NOMO-1 (cell line): Measurements from ENCODE around the gene DIAPH1.

ENCODE experiments used
- DNase-seq, 2 experiments: peaks; one replicate each; lab custom pipeline; 2025; ENCODE audit not compliant: unreplicated experiment in 2 of 2; lab: John Stamatoyannopoulos, UW

Gene DIAPH1

DNA sequence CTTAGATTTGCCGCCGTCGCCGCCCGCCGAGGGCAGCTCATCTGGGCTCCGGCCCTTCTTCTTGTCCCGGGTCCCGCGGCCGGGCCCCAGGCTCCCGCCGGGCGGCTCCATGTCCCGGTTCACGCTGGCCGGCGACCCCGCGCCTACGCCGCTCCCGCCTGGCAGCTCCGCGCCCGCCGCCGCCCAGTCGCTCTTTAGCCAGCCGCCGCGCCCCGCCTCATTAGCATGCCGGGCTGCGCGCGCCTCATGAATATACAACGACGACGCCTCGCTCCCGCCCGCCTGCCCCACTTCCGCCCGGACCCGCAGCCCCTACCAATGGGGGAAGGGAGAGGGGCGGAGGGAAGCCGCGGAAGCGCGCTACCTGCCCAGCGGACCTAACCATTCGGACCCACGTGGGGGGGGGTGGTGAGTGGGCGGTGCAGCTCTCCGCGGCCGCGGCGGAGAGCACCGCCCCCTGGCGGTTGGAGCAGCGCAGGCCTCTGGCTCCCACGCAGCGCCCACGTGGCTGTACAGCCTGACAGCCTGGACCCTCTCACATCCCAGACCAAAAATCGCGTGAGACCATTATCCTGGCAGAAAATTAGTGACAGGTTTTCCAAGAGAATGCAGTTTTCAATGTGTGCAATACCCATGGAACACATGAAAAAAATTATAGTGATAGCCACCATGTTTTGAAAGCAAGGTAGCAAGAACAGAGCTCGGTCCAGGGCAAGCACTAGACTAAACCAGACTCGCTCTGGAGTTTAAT is at the start of gene DIAPH1:
TSS of gene DIAPH1 (minus strand) at position 197 of the 751 bp plus-strand sequence. CDS start at position 111, 86 bp downstream.
- DNase-seq, result peak; percentile 95 to 99

DNA sequence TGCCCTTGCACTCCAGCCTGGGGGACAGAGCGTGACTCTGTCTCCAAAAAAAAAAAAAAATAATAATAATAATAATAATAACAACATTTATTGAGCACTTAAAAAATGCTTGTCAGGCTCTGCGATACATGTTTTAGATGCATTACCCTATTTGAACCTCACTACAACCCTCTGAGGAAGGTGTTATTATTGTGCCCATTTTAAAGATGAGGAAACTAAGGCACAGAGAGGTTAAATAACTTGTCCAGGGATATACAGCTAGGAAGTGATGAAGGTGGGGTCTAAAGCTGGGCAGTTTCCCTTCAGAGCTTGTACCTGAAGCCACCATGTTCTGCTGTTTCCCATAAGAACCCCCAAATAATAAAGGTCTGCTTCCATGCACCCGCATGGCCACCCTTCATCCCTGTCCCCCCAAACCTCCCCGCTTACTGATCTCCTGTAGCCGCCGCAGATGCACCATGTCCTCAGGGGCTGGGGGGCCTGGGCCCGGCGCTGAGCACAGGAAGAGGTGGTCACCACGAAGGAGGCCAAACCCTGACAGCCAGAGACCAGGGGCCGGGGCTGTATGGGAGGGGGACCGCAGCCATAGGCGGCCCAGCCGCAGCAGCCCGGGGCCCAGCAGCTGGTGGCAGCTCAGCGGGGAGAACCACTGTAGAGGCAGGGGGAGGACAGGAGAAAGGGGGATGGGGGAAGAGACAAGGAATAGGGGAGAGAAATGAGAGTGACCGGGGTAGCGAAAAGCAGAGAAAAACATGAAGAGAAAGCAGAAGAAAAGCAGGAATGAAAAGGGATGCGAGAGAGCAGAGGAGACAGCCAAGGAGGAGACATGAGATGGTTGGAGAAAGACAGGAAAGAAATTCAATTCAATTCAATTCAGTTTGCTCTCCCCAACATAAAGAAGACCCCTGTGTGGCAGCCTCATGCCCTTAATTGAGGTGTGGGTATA is 47.5 kb upstream of the DIAPH1 start:
- no peak for DNase-seq

DNA sequence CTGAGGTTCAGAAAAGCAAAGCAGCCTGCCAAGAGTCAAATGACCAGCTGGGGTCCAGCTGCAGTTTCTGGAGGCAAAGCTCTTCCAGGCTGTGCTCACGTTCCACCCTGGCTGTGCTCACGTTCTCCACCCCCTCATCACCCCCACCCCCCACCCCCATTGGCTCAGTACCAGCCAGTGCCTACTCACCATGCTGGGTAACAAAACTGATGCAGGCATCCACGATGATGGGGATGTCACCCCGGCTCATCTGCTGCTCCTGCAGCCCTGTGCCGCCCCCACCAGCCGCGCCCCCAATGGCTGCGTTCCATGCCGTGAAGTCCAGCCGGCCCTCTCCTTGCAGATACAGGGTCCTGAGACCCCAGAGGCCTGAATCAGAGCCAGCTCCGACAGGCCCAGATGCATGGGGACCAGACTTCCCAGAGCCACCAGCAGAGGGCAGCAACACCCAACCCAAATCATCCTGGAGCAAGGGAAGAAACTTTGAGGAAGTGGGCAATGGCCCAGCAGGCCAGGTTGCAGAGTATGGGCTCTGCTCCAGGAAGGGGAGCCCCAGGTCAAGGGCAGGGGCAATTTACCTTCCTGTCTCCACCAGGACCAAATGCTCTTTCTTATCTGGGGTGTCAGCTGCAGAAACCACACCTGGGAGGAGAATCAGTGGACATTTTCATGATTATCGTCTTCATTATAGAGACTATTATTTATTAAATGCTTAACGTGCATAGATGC is 46.1 kb upstream of the DIAPH1 start:
- DNase-seq, result peak; percentile 68 to 75

DNA sequence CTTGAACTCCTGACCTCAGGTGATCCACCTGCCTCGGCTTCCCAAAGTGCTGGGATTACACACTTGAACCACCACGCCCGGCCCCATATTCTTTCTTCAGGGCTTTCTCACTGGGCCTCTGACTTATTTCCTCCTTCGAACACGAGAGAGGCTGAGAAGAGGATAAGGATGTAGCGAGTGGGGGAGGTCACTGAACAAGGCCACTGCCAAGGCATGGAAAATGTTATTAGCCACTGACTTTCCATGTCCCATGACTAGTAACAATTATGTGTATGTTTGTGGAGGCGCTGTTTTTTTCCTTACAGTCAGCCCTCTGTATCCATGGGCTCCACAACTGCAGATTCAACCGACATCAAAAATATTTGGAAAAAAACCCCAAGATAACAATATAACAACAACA is 44.7 kb upstream of the DIAPH1 start:
- no peak for DNase-seq

DNA sequence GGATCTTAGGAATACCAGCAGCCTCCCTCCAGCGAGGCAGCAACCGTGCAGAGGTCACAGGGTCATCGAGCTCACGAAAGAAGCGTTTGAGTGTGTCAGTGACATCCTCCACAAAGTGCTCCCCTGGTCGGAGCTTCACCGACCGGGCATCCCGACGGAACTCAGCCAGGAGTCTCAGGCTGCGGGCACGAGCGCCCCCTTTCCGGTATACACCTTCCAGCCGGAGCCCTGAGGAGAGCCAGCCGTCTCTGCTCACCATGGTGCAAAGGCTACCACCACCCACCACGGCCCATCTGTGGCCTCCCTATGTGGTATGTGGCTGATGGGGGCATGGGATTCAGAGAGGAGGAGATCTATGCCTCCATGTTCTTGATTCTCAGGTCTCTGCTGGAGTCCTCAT is 43.2 kb upstream of the DIAPH1 start:
- DNase-seq, result no peak

DNA sequence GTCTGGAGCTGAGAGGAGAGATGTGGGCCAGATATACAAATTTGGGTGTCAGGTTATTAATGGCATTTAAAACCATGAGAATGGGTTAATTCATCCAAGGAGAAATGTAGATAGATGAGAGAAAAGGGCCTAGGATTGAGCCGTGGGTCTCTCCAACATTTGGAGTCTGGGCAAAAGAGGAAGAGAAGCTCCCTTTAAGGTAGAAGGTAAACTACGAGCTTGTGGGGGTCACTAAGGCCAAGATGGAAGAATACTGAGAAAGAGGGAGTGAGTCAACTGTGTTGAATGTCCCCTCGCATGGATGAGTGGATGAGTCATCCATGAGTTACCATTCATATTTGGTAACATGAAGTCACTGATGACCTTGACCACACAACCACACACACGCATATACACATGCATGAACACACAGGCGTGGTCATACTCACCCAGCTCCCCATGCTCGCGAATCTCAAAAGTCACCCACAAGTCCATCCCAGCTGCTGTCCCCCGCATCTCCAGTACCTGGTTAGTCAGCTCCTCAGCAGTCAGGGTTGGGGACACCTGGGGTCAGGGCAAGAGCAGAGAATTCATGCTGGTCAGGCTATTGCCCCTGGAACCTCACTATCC is 39.2 kb upstream of the DIAPH1 start:
- DNase-seq, result no peak

DNA sequence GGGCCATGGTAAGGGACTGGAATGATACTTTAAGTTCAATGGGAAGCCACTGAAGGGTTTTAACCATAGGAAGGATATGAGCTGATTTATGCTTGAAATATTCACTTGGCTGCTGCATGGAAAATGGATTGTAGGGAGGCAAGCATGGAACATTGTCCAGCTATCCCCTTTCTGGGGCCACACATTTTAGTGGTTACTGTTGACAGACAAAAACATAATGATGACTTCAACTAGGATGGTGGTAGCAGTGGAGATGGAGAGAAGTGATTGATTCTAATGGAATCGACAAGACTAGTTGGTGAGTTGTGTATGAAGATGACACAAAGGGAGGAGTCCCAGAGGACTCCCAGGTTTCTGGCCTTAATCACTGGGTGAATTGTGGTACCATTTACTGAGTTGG is 38.6 kb upstream of the DIAPH1 start:
- no peak for DNase-seq

DNA sequence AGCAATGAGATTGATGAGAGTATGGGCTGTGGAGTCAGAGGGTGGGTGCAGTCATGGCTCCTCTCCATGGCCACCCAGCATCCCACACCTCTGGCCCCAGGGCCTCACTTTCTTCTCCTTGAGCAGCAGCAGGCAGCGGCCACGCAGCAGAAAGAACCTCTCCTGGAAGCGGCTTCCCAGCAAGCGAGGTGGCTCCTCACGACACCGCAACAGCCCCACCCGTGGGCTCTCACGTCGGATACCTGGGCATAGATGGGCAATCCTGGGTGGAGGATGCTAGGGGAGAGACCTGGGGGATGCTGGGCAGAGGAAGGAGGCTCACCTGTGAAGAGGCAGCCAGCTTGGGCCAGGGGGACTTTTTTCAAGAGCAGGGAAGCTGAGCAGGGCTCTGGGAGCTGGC is 37.6 kb upstream of the DIAPH1 start:
- no peak for DNase-seq

DNA sequence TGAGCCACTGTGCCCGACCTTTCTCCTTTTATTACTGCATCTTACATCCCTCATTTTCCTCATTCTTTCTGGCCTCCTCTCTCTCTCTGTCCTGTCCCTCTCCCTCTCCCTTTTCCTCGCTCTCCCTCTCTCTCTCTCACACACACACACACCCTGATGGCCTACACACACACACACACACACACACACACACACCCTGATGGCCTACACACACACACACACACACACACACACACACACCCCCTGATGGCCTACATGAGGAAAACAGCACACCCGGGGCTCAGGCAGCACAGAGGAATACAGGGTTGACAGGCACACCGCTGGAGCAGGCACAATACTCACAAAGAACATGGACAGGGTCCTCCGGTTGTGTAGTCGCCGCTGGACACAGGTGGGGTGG is 36.2 kb upstream of the DIAPH1 start:
- no peak for DNase-seq

DNA sequence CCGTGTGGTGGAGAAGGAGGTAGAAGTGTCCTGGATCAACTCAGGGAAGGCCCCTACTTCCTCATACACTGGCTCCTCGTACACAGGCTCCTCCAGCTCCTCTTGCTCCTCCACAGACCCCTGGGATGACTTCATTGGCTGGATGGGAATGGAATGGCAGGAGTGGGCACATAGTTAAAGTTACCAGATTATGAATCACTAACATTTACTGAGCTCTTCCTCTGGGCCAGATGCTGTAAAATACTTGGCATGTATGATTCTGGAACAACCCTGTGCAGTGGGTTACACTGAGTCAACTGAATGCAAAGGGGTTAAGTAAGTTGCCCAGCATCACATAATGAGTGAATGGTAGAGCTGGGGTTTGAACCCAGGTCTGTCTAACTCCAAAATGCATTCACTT is 35.5 kb upstream of the DIAPH1 start:
- DNase-seq, result no peak

DNA sequence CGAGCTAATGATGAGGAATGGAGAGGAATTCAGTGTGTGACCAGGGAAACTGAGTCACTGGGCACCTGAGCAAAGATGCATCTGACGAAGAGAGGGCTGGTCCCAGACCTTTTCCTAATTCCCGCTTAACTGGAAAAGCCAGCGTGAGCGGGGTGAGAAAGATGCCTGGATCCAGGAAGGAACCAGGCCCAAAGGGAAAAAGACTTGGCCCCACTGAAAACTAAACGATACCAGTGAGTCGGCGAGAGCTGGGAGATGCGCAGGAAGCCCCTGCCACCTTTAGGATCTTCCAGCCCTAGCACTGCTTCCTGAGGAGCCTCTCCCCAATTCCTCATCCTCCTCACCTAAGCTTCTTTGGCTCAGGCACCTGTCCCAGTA is 32.9 kb upstream of the DIAPH1 start:
- DNase-seq, result no peak

DNA sequence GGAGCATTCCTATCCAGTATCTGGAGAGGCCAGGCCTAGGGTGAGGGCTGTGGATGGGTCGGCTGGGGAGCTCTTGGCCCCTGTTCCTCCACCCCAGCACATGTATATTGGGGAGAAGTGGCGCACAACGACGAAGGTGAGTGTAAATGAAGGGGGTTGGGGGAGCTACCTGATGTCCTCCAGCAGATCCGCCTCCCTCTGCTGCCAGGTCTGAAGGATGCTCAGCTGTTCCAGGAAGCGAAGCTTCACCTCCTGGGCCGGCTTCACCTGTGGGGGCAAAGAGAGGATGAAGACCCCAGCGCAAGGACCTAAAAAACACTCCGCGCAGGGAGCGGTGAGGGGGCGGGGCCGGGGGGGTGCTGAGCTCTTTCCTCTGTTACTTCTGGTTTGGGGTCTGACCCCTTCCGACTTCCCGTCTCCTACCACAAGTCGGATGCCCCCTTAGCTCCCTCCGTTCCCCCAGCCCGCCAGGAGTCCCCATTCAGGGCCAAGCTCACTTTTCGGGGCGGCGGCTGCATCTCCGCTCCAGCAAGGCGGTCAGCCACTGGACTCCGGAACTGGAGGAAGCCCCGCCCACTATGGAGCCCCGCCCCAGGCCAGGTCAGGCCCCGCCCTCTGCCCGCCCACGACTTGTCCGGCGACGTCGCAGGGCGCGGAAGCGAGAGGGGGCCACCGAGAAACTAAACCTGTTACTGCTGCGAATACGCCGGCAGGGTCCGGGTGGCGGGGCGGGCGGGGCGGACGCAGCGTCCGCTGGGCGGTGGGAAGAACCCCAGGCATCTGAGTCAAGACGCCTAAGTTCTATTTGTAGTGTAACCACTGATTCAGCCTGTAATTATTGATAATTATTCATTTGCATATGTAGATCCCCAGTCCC is 32.3 kb upstream of the DIAPH1 start, which contains the start of gene FCHSD1:
TSS of gene FCHSD1 (minus strand) at position 568 of the 877 bp plus-strand sequence. CDS start at position 518, 50 bp downstream.
- peak; percentile 64 to 70 for DNase-seq

DNA sequence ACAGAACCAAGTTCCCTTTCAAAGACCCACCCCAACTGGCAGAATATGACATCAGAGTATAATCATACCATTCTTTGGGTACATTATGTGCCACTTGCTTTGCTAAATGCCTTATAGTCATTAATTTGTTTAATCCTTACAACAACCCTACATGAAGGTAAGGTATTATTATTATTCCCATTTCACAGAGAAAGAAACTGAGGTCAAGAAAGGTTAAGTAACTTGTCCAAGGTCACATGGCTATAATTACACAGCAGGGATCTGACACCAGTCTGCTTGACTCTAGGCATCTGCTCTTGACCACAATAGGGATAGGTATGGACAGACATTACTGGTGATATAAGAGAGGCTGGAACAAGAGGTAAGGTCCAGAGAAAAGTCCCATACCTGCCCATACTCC is 31.2 kb upstream of the DIAPH1 start:
- no peak for DNase-seq

DNA sequence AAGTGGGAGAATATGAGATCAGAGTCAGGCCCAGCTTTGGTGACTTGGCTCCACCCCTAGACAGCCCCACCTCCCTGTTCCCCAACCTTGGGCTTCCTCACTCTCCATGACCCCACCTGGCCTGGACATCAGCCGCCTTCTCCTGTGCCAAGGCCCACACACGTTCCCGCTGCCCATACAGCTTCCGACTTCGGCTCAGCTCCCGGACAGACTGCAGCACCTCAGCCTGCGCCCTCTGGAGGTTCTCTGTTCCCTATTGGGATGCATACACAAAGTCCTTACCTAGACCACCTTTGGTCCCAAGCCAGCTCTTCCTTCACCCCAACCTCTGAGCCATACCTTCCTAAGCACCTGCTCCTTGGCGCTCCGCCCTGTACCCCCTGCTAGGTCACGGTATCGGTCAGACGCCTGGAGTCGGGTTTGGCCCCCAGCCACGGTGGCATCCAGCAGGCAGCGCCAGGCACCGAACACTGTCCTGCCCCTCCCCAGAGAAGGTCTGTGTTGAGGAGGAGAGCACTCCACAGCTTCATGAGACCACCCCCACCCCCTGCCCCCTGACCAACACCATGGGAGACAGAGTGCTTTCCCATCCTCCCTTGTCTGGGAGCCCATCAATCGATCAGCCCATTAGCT is 30.4 kb upstream of the DIAPH1 start:
- DNase-seq, result no peak

DNA sequence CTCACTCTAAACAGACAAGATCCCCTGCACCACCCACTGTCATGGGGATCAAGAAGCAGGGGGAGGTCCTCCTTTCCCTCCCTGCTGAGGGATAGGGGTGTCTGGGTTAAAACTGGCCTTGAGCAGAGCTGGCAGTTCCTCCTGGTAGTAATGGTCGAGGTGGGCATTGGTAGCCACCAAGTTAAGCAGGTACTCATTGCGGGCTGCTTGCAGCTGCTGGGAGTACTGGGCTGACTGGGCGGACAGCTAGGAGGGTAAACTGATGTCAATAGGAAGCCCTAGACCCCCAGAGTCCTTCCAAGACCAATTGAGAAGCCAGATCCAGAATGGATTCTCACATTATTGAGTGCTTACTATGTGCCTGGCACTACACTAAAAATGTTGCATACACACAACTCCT is 29.1 kb upstream of the DIAPH1 start:
- DNase-seq, result no peak

DNA sequence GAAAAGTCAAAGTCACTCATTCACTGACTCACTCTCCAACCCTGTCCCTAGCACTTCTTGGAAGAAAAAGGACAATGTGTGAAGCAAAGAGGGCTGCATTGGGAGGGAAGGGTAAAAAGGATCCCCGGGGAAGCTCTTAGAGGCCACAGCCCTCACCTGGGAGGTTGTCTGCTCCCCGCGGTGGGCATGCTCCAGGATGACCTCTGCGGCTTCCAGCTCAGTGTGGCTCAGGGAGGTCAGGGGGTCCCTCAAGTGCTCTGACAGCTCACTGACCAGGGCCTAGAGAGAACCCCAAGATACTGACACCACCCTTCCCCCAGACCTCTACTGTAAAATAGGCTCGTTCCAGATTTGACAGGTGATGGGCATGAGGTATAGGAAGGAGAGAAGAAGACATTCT is 28.4 kb upstream of the DIAPH1 start:
- no peak for DNase-seq

DNA sequence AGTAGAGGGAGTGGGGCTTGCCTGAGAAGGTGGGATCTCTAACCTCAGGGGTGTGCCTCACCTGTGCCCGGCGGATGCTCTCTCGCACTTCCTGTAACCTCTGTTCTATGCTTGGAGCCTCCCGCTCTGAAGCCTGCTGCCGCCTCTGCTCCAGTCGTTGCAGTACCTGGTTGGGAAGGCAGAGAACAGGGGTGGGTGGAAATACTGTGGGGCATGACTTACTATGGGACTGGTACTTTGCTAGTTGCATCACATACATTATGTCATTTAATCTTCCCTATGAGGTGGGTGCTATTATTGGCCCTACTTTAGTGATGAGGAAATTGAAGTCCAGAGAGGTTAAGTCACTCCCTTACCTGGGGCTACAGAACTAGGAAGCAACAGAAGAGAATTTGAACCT is 27.2 kb upstream of the DIAPH1 start:
- no peak for DNase-seq

DNA sequence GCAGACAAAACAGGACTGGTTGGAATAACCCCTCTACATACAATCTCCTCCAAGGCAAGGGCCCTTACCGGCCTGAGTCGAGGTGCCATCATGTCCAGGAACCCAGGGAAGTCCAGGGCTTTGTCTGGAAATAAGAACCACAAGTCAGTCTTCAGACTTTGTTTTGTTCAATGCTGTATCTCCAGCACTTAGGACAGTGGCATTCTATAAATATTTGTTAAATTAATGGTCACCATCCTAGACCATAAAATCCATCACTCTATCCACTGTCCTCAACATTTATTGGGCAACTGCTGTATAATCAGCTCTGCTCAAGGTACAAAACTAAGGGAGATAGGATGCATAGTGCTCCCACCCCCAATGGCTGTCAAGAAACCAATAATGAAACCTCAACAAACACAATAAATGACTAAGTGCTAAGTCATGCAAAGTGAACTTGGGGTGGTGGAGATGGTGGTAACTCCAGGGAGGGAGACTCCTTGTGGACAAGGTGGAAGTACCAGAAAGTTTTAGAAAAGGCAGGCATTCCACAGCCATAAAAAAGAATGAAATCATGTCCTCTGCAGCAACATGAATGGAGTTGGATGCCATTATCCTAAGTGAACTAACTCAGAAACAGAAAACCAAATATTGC is 23.0 kb upstream of the DIAPH1 start:
- no peak for DNase-seq

DNA sequence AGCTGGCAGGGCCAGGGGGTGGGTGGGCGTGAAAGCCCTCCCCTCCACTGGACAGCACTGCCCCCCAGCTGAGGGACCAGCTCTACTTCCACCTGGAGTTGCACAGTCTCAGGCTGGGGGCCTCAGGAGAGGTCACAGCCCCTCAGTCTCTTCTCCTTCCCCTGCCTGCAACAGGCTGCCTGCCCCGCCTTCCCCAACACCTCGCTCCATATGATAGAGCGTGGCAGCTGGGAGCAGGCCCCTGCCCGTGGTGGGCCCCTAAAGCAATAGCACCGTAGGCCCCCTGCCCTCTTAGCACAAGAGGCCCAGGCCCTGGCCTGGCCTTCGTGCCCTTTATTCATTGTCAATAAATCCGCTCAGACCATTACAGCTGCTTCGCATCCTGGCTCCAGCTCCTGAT is 21.9 kb upstream of the DIAPH1 start:
- DNase-seq, result no peak
